ENCODE measurements around the gene SMG5.

DNA sequence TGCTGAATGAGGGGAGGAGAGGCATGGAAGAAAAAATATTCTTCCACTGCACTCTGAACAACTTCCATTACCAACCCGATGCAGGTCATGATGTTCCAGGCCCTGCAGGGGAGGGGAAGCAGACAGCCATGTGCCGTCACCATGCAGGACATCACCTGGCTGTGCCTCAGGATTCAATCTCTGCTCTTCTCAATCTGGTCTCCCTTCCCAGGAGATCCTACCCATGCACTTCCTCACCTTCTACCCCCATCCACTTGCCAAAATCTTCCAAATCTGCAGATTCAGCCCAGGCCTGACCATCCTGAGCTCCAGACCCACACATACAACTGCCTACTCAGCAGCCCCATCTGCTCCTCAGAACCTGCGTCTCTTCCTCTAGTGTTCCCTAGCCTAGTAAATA is 29.0 kb downstream of the SMG5 start:
- TF ChIP-seq, protein P1, sequence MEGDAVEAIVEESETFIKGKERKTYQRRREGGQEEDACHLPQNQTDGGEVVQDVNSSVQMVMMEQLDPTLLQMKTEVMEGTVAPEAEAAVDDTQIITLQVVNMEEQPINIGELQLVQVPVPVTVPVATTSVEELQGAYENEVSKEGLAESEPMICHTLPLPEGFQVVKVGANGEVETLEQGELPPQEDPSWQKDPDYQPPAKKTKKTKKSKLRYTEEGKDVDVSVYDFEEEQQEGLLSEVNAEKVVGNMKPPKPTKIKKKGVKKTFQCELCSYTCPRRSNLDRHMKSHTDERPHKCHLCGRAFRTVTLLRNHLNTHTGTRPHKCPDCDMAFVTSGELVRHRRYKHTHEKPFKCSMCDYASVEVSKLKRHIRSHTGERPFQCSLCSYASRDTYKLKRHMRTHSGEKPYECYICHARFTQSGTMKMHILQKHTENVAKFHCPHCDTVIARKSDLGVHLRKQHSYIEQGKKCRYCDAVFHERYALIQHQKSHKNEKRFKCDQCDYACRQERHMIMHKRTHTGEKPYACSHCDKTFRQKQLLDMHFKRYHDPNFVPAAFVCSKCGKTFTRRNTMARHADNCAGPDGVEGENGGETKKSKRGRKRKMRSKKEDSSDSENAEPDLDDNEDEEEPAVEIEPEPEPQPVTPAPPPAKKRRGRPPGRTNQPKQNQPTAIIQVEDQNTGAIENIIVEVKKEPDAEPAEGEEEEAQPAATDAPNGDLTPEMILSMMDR (IDR thresholded peaks at IDR 0.05; ENCODE audit: poor library complexity, severe bottlenecking) = no peak
- TF ChIP-seq RAD21 (conservative IDR thresholded peaks at IDR 0.05) = no peak

Measured in neural cell (in vitro differentiated cells).